ENCODE data around the gene NTF3. TPM values are rescaled to one million over a fixed set of nuclear protein-coding genes. Genes with fewer than 3 reads are reported as not detected.
A peak's percentile ranks its signal among the peaks of the same experiment; 100 is the strongest.

The NTF3 gene
- total RNA-seq, 3 donors from 2014 or later = 0.88 to 1.3 TPM; not detected in 1

- H3K9me3 ChIP-seq = no peaks in the 10 kb centered on the region
- H3K4me3 ChIP-seq = no peak overlapping the region
- peaks cover 0 to 7% of the 10 kb centered on the region in 2 donors for H3K27me3 ChIP-seq
- TF ChIP-seq POLR2AphosphoS5 (IDR thresholded peaks at IDR 0.05) (no peak), CTCF (IDR thresholded peaks at IDR 0.05) (no peak), POLR2A (IDR thresholded peaks at IDR 0.05) (no peak)
- intact Hi-C loops (cut with DNase I; ENCODE audit: low total_unique reads) = no loop called here
- H3K4me1 ChIP-seq = no peaks in the 10 kb centered on the region
- no peaks in the 10 kb centered on the region for H3K36me3 ChIP-seq
- no peak overlapping the region for H3K27ac ChIP-seq
- DNase-seq (ENCODE audit: low spot score in 2 of 2) = no peak
These were observed 14.4 kb upstream of the NTF3 start for GRCh38 chr12:5417500-5417899.

- peaks cover 6 to 65% of the 10 kb centered on the region in 2 donors for H3K27me3 ChIP-seq
- H3K9me3 ChIP-seq = no peaks in the 10 kb centered on the region
- DNase-seq (ENCODE audit: low spot score in 2 of 2) = no peak
- H3K36me3 ChIP-seq = no peaks in the 10 kb centered on the region
- no peak overlapping the region for H3K27ac ChIP-seq
- peaks cover 7 to 11% of the 10 kb centered on the region in 2 donors for H3K4me1 ChIP-seq
- H3K4me3 ChIP-seq = no peak overlapping the region
- TF ChIP-seq POLR2A (IDR thresholded peaks at IDR 0.05) (no peak), POLR2AphosphoS5 (IDR thresholded peaks at IDR 0.05) (no peak), CTCF (IDR thresholded peaks at IDR 0.05) (peak in 2 of 3 donors; percentile 32 to 44)
- intact Hi-C loops (cut with DNase I; ENCODE audit: low total_unique reads) = no loop called here
These were observed 3.3 kb upstream of the NTF3 start for GRCh38 chr12:5428332-5429221.

- Histone ChIP-seq H3K36me3 (no peaks in the 10 kb centered on the region), H3K4me3 (peak overlapping the region in 2 of 3 donors; percentile 52 to 66), H3K27ac (no peak overlapping the region), H3K27me3 (peaks cover 6 to 76% of the 10 kb centered on the region in 2 donors), H3K4me1 (peaks cover 7 to 11% of the 10 kb centered on the region in 2 donors), H3K9me3 (no peaks in the 10 kb centered on the region)
- no peak for DNase-seq (ENCODE audit: low spot score in 2 of 2)
- intact Hi-C loops (cut with DNase I; ENCODE audit: low total_unique reads) = no loop called here
- no peak for TF ChIP-seq CTCF (IDR thresholded peaks at IDR 0.05)
- TF ChIP-seq POLR2AphosphoS5 (IDR thresholded peaks at IDR 0.05) = no peak
These were observed 2.0 kb upstream of the NTF3 start for GRCh38 chr12:5429741-5430557.

GRCh38 chr12:5430641-5431603 is 986 bp upstream of the NTF3 start:
- no peaks in the 10 kb centered on the region for H3K36me3 ChIP-seq
- H3K9me3 ChIP-seq = no peaks in the 10 kb centered on the region
- H3K4me3 ChIP-seq = peak overlapping the region; percentile 43 to 66 (median 52)
- intact Hi-C loops (cut with DNase I; ENCODE audit: low total_unique reads) = no loop called here
- no peak for DNase-seq (ENCODE audit: low spot score in 2 of 2)
- H3K27ac ChIP-seq = no peak overlapping the region
- H3K27me3 ChIP-seq = peaks cover 6 to 77% of the 10 kb centered on the region in 2 donors
- peaks cover 7 to 11% of the 10 kb centered on the region in 2 donors for H3K4me1 ChIP-seq
- TF ChIP-seq POLR2A (IDR thresholded peaks at IDR 0.05) (no peak), POLR2AphosphoS5 (IDR thresholded peaks at IDR 0.05) (no peak), CTCF (IDR thresholded peaks at IDR 0.05) (no peak)
